ENCODE measurements around the gene PTK6. TPM values are rescaled to one million over a fixed set of nuclear protein-coding genes. Genes with fewer than 3 reads are reported as not detected.

PTK6 gene
- total RNA-seq, 1 donor, result 0.52 TPM

DNA sequence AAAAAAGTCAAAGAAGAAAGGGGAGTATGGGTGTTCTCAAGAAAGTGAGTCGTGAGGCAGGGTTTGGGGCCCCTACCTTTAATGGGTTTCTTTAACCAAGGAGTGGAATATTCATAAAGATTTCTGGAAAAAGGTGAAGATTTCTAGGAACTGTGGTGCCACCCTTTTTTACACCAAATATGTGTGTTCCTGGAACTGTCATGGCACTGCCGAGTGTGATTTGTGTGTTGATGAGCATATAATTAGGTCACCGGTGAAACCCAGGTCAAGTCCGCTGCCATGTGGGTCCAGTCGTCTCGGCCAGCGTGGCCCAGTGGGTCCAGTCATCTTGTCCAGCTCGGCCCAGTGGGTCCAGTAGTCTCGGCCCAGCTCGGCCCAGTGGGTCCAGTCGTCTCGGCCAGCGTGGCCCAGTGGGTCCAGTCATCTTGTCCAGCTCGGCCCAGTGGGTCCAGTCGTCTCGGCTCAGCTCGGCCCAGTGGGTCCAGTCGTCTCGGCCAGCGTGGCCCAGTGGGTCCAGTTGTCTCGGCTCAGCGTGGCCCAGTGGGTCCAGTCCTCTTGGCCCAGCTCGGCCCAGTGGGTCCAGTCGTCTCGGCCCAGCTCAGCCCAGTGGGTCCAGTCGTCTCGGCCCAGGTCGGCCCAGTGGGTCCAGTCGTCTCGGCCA, 30.0 kb downstream of the PTK6 start:
- Histone ChIP-seq H3K9me3 (ENCODE audit: low read depth, low read length) (no peaks in the 10 kb centered on the region), H3K4me3 (ENCODE audit: low read length) (no peak overlapping the region), H3K4me1 (ENCODE audit: insufficient read depth, low read length) (no peaks in the 10 kb centered on the region), H3K27me3 (ENCODE audit: insufficient read depth, low read length) (peaks cover 4% of the 10 kb centered on the region)

DNA sequence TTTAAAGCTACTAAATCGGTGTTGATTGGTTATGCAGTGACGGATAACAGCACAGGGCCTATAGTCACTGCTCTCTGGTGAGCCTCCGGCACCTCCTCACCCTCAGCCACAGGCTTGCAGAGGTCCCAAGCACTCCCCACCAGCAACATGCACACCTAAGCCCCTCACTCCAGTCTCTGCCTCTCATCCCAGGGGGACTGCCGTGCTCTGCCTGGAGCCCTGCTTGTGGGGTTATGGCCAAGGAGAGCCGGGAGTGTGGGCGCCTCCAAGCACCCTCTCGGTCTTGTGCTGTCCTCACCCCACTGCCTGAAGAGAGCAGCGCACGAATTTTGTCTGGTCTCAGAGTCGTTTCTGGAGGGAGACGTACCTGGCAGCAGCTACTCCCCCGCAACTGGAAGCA, 31.5 kb downstream of the PTK6 start:
- H3K4me1 ChIP-seq (ENCODE audit: insufficient read depth, low read length), result no peaks in the 10 kb centered on the region

DNA sequence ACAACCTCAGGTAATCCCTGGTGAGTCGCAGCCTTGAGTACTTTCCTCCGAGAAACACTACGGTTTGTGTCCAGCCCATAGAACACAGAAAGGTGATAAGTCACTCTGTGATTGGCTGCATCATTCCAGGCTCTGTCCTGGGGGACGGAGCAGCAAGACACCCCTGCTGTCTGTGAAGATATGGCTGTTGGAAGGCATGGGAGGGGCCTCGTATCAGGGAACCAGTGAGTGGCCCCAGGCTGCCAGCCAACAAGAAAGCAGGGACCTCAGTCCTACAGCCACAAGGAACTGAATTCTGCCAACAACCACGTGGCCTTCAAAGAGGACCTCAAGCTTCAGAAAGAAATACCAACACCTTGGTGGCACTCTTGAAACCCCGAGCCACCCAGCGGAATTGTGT, 31.9 kb downstream of the PTK6 start:
- no peaks in the 10 kb centered on the region for H3K9me3 ChIP-seq (ENCODE audit: low read depth, low read length)
- no peak overlapping the region for H3K4me3 ChIP-seq (ENCODE audit: low read length)
- no peaks in the 10 kb centered on the region for H3K4me1 ChIP-seq (ENCODE audit: insufficient read depth, low read length)
- no peaks in the 10 kb centered on the region for H3K27me3 ChIP-seq (ENCODE audit: insufficient read depth, low read length)

More for the DNA sequence above, 31.5 kb downstream of the PTK6 start:
- Histone ChIP-seq H3K27me3 (ENCODE audit: insufficient read depth, low read length) (no peaks in the 10 kb centered on the region), H3K4me3 (ENCODE audit: low read length) (no peak overlapping the region), H3K9me3 (ENCODE audit: low read depth, low read length) (no peaks in the 10 kb centered on the region)

DNA sequence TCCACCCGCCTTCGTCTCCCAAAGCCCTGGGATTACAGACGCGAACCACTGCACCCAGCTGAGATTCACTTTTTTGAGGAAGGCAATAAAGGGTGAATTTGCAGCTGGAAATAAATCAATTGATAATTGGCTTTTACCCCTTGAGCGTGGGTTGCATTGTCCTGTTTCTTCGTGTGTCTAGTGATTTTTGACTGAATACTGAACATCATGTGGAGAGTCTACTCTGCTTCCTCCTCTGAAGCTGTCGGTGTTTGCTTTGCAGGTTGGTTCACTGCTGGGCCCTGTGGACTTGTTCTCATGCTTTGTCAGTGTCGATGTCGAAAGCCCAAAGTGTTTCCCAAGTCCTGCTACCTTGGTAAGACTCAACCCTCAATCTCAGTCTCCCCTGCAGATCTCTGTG, 32.5 kb downstream of the PTK6 start:
- H3K4me3 ChIP-seq (ENCODE audit: low read length), result no peak overlapping the region
- peaks cover 4% of the 10 kb centered on the region for H3K27me3 ChIP-seq (ENCODE audit: insufficient read depth, low read length)
- no peaks in the 10 kb centered on the region for H3K4me1 ChIP-seq (ENCODE audit: insufficient read depth, low read length)
- H3K9me3 ChIP-seq (ENCODE audit: low read depth, low read length), result no peaks in the 10 kb centered on the region

DNA sequence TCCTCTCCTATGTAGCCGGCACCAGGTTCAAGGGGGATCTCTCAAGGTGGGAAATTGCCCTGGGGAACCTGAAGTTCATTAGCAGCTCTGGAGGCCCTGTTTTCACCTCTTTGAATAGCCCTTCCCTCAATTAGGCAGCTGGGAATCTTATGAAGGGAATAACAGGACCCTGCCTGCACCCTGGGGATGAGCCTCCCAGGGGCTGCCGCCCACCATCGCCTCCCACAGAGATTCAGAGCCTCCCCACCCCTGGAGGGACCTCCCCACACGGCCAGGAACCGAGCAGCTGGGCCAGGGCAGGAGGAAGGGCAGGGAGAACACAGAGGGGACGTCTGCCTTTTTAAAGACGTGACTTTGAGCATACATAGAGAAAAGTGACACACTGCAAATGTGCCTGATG, 33.7 kb downstream of the PTK6 start:
- peaks cover 3% of the 10 kb centered on the region for H3K4me1 ChIP-seq (ENCODE audit: insufficient read depth, low read length)
- H3K4me3 ChIP-seq (ENCODE audit: low read length), result no peak overlapping the region
- H3K27me3 ChIP-seq (ENCODE audit: insufficient read depth, low read length), result peaks cover 7% of the 10 kb centered on the region
- no peaks in the 10 kb centered on the region for H3K9me3 ChIP-seq (ENCODE audit: low read depth, low read length)

DNA sequence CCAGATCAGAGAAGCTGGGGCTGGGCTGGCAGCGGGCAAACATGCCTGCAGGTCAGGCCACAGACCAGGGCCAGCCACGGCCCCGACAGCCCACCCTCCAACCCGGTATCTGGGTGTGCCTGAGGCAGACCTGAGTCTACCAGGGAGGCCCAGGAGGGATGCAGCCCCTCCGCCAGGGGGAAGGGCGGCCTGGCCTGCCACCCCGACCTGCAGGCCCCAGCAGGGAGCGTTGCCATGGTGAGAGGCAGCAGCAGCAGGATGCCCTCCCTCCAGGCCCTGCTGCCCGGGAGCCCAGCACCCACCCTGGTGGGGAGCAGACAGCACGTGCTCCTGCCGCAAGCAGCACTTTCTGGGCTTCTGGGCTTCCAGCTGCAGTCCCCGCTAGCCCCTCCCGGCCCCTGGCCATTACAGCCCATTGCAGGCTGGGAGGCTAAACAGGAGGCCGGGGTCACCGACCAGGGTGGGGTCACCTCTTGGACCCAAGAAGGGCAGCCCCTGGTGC, 34.5 kb downstream of the PTK6 start:
- H3K4me3 ChIP-seq (ENCODE audit: low read length), result no peak overlapping the region
- H3K27me3 ChIP-seq (ENCODE audit: insufficient read depth, low read length), result peaks cover 14% of the 10 kb centered on the region
- H3K4me1 ChIP-seq (ENCODE audit: insufficient read depth, low read length), result peaks cover 3% of the 10 kb centered on the region
- no peaks in the 10 kb centered on the region for H3K9me3 ChIP-seq (ENCODE audit: low read depth, low read length)

DNA sequence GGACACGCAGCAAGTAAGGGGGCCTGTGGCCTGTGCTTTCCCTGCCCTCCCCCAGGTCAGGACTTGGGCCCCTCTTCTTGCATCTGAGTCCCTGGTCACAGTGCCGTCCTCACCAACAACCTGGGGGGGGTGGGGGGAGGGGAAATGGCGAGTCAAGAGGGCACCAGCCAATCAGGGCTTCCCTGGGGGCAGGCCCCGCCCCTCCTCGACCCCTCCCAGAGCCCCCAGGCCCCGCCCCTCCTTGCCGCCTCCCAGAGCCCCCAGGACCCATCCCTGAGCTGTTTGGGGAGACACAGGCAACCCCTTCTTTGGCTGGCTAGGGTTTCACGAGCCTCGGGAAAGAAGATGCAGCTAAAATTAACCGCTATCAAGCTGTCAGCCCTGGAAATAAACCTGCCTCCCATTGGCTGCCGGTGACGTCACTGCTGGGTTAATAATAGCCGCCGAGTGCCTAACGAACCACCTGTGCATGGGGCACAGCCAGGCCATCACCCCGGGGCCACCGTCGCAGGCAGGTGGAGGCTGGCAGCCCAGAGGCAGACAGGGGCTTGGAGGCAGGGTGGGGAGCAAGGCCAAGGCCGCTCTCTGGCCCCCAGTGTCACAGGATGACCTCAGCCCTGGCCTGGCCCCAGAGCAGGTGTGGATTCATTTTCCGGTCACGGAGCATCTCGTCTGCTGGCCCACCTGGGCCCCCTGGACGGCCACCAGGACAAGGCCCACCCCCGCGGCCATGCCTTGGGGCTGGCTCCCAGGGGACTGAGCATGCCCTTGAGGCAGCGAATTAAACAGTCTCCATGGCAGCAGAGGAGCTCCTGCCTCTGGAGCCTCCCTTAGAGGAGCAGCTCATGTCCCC, 35.1 kb downstream of the PTK6 start:
- Histone ChIP-seq H3K4me3 (ENCODE audit: low read length) (no peak overlapping the region), H3K9me3 (ENCODE audit: low read depth, low read length) (no peaks in the 10 kb centered on the region), H3K27me3 (ENCODE audit: insufficient read depth, low read length) (peaks cover 19% of the 10 kb centered on the region), H3K4me1 (ENCODE audit: insufficient read depth, low read length) (peaks cover 3% of the 10 kb centered on the region)

DNA sequence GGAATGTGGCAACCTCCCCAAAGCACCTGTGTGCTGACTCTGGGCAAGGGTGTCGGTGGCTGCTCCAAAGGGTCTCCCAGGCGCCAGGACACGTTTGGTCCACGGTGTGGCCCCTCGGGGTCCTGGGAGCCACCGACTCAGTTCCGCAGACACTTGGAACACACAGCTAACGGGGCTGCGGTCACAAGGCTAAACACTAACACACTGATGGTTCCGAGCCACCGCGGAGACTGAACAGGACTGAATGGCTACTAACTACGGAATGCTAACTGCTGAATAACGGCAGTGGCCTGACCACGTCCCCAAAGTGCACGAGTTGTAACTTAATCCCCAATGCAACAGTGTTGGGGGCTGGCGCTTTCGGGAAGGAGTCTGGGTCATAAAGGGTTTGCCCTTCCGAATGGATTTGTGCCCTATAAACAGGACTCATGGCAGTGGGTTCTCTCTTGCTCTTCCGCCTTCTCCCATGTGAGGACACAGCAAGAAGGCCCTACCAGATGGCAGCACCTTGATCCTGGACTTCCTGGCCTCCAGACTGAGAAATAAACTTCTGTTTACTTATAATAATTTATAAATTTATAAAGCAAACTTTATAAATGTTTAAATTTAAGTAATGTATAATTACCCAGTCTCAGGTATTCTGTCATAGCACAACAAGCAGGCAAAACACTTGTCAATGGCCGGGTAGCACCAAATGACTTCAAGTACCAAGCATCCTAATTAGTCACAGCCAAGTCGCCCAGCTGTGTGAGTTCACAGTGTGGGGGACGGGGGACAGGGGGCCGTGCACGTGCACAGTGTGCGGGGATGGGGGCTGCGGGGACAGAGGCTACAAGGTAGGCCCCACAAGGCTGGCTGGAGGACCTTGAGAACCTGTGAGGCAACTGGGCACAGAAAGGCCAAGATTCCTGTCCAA, 36.0 kb downstream of the PTK6 start:
- Histone ChIP-seq H3K9me3 (ENCODE audit: low read depth, low read length) (no peaks in the 10 kb centered on the region), H3K27me3 (ENCODE audit: insufficient read depth, low read length) (peaks cover 23% of the 10 kb centered on the region), H3K4me3 (ENCODE audit: low read length) (no peak overlapping the region), H3K4me1 (ENCODE audit: insufficient read depth, low read length) (peaks cover 9% of the 10 kb centered on the region)

DNA sequence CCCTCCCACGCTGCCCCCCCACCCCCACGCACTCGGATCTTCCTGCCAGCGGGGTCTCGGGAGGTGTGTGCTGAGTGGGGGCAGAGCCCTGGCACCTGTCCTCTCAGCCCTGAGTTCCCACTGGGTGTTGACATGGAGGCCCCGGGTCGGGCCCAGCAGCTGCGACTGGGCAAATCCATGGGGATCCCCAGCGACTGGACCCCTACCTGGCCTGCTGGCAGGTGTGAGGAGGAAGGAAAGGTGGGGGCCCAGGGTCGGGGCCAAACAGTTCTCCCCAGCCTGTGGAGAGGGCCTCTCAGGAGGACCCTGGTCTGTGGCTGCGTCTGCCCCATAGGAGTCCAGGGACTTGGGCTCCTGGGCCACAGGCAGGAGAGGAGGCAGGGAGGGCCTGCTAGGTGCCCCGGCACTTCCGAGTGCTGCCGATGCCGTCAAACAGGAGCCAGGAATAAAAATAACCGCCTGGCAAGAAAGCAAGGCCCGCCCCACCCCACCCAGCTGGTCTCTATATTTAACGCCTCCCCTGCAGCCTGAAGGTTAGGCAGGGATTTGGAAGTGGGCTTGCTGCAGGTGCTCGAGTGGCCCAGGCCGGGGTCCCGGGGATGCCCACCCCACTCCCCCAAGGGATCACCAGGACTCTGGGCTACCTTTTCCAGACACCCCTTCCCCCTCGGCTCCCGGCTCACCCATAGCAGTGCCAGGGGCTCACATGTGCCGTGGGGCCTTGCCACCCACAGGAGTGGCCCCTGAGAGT, 36.9 kb downstream of the PTK6 start:
- Histone ChIP-seq H3K27me3 (ENCODE audit: insufficient read depth, low read length) (peaks cover 23% of the 10 kb centered on the region), H3K9me3 (ENCODE audit: low read depth, low read length) (no peaks in the 10 kb centered on the region), H3K4me1 (ENCODE audit: insufficient read depth, low read length) (peaks cover 10% of the 10 kb centered on the region), H3K4me3 (ENCODE audit: low read length) (no peak overlapping the region)

DNA sequence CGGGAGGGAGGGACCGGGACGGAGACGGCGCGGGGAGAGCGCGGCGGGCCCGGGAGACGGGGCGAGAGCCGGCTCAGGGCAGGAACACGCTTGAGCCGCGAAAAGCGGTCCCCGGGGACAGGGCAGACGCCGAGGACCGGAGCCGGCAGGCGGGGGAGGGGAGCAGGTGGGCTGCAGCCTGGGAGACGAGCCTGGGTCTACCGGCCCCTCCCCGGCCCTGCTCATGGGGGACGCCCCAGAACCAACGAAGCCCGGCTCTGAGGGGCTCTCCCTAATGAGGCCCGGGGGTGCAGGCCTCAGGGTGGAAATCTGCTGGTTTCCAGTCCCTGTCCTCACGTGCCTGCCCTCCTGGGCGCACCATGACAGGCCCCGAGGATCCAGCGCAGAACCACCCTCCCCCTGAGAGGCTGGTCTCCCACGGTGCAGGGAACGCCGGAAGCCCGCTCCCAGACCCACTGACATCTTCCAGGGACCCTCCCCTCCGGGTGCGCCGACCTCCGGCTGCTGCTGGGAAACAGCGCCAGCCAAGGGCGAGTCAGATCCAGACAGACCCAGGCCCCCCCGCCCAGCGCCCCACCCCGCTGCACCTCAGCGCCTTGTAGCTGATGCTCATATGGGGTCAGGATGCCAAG, 37.7 kb downstream of the PTK6 start:
- Histone ChIP-seq H3K4me3 (ENCODE audit: low read length) (no peak overlapping the region), H3K9me3 (ENCODE audit: low read depth, low read length) (no peaks in the 10 kb centered on the region), H3K27me3 (ENCODE audit: insufficient read depth, low read length) (peaks cover 23% of the 10 kb centered on the region), H3K4me1 (ENCODE audit: insufficient read depth, low read length) (peaks cover 10% of the 10 kb centered on the region)

DNA sequence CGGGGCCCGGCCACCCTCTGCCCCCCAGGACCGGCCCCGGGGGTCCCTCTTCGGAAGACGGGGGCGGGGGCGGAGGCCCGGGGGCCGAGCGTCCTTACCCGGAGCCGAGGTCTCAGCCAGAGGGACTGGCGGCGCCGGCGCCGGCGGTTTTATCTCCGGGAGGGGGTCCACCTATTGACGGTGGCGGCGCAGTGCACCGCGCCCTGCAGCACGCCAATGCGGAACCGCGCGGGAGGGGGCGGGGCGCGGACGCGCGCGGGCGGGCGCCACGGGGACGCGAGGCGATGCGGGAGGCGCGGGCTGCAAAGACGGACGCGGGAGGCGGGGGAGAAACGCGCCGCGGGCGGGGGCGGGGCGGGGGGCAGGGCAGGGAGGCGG, 38.2 kb downstream of the PTK6 start, which contains the start of gene EEF1A2:
TSS of gene EEF1A2 (minus strand) at position 124 of the 378 bp plus-strand sequence. CDS start 1,320 bp downstream, outside the sequence.
- H3K4me1 ChIP-seq (ENCODE audit: insufficient read depth, low read length), result peaks cover 10% of the 10 kb centered on the region
- H3K4me3 ChIP-seq (ENCODE audit: low read length), result no peak within 1 kb of the TSS
- H3K27me3 ChIP-seq (ENCODE audit: insufficient read depth, low read length), result peaks cover 23% of the 10 kb centered on the region

DNA sequence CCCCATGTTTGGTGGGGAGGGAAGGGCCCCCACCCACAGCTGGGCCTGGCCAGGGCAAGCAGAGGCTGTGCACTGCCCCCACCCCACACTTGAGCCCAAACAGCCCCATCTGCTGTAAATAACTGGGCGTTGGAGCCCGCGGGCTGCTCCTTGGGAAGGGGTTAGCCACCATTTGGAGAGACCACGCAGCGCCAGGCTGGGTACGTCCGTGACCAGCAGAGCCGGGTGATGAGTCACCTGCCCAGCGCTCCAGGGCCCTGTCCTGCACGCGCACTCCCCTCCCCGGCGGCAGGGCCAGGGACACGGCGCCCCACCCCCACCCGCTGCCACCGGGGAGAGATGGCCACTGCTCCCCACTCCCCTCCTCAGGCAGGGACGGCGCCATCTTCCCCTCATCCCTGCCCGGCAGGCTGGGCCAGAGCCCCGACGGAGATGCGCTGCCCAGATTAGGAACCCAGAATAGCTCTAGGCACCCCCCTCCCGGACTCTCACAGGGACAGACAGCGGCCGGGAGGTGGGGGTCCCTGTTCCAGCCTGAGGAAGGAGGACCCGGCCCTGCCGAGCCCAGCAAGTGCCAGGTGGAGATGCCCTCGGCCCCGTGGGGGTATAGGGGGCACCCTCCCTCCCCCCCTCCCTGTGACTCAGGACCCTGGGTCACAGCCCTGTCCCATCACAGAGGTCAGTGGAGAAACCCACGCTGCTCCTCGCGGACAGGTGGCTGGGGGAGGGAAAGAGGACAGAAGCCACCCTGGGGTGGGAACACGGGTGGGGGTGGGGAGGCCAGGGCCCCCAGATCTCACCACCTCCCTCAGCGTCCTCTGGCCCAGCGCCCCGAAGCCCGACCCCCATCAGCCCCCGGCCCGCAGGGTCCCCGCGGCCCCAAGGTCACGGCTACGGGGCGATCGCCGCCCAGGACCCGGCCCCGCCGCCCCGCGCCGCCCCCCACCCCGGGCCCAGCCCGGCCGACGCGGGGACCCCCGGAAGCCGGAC, 38.9 kb downstream of the PTK6 start:
- H3K4me3 ChIP-seq (ENCODE audit: low read length), result no peak overlapping the region

More for the DNA sequence above, 38.2 kb downstream of the PTK6 start, which contains the start of gene EEF1A2:
- H3K9me3 ChIP-seq (ENCODE audit: low read depth, low read length), result no peaks in the 10 kb centered on the region

More for the DNA sequence above, 38.9 kb downstream of the PTK6 start:
- no peaks in the 10 kb centered on the region for H3K9me3 ChIP-seq (ENCODE audit: low read depth, low read length)
- peaks cover 23% of the 10 kb centered on the region for H3K27me3 ChIP-seq (ENCODE audit: insufficient read depth, low read length)
- H3K4me1 ChIP-seq (ENCODE audit: insufficient read depth, low read length), result peaks cover 10% of the 10 kb centered on the region
